CD4-positive, alpha-beta T cell treated with Interleukin-15 for 1 hour (primary cell): ENCODE data around the gene CTU2.

Experiments used
- DNase-seq: peaks from one replicate; pipeline ENCODE4 v3.0.0-alpha.2; 2020

The CTU2 gene

DNA sequence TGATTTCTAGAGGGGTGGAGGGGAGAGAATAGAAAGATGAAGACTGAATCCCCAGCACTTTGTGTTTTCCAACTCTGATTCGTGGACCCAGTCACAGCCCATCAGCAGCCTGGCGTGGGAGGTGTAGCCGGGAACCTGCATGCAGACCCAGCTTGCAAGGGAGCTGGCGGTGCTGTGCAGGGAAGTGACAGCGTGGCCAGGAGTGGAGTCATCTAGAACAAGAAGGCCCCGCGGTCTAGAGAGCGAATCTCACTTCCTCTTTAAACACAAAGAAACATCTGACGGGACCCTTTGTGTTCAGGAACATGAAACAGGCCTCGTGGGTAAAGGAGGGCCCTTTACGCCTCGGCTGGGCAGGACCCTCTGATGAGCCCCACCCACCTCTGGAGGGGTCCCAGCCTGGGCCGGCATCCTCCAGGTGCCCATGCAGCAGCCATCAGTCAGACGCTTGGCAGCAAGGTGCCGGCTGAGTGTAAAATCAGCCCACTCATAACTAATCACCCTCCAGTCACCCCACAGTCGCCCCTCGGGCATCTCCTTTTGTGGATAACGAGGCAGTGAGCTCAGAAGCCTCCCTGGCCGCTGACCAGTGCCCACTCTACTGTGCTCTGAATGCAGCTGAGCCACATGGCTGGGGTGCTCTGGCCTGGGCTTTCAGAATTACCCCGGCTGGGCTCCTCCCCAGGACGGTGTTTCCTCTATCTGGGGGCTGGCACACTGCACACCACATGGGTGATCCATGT, 24.4 kb upstream of the CTU2 start:
- peak; percentile 80 for DNase-seq

DNA sequence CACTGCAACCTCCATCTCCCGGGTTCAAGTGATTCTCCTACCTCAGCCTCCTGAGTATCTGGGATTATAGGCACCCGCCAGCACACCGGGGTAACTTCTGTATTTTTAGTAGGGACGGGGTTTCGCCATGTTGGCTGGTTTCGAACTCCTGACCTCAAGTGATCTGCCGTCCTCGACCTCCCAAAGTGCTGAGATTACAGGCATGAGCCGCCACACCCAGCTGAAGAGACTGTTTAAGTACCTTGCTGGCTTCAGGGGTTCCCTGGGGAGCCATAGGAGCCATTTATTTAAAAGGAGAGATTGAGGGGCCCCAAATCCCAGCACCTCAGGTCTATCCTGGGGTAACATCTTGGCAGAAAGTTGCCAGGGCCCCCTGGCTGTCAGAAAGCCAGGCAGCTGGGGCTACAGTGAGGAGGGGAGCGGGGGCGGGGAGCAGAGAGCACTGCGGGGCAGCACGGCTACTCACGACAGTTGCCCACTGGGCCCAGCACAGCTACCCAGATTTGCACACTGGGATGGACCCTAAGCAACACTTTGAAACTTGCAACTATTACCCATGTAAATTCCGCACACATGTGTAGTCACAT, 21.6 kb upstream of the CTU2 start:
- no peak for DNase-seq

DNA sequence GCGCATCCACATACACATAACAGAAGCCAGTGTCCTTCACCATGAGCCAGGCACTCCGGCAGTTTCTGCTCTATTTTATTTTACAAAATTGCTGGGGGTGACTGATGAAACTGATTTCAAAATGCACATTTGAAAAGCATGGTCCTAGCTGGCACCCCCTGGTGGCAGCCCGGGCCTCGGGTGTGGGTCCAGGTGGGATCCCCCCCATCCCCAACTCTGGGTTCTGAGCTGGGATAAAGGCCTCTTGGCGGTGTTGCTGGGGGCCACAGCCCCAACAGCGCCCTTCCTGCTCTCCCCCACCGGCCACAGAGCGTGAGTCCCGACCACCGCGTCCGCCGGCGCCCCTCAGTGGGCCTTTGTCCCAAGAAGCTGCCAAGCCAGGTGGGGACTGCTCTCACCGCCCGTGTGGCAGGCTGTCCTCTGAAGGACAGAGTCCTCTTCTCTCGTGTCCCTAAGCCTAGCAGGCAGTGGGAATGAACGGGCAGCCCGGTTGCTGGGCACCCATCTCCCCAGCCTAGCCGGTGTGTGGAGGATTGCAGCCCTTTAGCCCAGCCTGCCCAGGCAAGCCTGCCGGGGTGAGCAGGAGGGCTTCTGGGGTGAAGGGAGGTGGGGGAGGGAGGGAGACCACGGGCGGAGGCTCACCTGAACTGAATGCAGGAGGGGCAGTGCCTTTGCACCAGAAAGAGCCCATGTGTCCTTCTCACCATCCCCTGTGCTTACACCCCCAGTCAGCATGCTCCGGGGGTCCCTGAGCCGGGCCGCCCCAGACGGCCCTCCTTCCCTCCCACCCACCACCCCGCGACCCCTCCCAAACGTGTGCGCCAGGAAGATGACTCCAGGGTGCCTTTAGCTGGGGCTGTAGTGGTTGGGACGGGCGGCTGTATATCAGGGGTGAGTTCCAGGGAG, 20.9 kb upstream of the CTU2 start:
- peak; percentile 42 for DNase-seq

DNA sequence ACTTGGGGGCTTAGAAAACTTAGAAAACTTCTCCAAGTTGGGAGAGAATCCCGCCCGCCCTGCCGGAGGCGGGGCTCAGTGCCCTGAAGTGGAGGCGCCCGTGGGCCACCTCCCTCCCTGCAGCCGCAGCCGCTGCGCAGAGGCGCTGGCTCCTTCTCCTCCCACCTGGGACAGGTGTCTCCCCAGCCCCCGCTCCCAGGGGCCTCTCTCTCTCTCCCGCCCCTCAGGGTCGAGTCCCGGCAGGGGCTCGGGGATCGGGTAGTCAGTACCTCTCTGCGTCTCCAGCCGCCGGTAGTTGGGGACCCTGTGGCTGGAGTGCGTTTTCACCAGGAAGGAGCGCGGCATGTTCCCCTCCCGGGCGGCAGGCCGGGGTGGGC, 20.3 kb upstream of the CTU2 start:
- no peak for DNase-seq

DNA sequence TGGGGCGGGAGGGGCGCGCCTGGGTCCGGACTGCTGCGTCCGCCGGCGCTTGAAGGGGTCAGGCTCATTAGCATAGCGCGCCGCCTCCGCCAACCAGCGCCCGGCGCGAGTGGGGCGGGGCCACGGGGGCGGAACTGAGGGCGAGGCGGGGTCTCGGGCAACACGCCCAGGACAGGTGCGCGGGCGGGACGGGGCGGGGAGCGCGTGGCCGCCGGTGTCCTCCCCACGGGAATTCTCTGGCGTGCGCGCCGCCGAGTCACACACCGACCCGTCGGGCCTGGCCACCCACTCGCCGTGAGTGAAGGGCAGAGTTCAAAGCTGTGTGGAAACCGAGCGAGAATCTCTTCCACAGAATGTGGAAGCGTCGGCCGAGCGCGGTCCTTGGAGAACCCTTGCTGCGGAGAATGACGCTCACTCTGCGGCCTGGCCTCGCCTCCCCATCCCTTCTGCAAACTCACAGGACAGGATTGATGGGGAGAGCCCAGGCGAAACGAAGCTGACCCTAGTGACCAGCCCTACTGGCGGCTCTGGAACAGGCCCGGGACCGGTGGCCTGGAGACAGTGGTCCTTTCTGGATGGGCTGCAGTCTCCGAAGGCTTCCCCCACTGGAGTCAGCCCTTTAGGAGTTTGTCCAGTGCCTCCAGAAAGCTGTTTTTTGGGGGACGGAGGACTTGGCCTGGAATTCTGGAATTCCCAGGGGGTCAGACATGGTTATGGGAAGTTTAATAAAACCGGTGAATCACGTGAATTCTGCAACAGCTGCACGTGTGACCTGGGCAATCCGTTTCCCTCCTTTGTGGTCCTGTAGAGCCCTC, 19.7 kb upstream of the CTU2 start, which contains the start of gene SNAI3:
SNAI3 (minus strand) TSS at position 69 of the 815 bp plus-strand sequence. CDS start 101 bp downstream, outside the sequence.
- DNase-seq: peak; percentile 82

DNA sequence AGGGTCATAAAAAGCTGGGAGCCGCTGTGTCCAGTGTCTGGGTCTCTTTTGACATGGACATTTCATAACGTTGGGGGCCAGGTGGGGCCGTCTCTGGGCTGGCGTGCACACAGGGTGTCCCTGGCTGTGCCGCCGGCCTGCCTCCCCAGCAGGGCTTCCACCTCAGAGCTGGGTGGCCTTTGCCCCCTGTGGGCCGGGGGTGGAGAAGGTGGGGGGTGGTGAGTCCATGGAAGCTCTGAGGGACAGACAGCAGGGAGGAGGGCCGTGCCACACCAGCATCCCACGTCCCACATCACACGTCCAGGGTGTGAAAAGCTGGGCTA, 19.1 kb upstream of the CTU2 start:
- DNase-seq: no peak

DNA sequence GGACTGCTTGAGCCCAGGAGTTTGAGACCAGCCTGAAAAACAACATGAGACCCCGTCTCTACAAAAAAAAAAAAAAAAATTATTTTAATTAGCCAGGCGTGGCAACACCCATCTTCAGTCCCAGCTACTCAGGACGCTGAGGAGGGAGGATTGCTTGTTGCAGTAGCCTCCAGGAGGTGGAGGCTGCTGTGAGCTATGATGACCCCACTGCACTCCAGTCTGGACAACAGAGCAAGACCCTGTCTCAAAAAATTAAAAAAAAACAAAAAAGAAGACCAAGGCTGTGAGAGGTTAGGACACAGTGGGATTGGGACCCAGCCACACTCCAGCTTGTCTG, 18.7 kb upstream of the CTU2 start:
- DNase-seq: no peak

DNA sequence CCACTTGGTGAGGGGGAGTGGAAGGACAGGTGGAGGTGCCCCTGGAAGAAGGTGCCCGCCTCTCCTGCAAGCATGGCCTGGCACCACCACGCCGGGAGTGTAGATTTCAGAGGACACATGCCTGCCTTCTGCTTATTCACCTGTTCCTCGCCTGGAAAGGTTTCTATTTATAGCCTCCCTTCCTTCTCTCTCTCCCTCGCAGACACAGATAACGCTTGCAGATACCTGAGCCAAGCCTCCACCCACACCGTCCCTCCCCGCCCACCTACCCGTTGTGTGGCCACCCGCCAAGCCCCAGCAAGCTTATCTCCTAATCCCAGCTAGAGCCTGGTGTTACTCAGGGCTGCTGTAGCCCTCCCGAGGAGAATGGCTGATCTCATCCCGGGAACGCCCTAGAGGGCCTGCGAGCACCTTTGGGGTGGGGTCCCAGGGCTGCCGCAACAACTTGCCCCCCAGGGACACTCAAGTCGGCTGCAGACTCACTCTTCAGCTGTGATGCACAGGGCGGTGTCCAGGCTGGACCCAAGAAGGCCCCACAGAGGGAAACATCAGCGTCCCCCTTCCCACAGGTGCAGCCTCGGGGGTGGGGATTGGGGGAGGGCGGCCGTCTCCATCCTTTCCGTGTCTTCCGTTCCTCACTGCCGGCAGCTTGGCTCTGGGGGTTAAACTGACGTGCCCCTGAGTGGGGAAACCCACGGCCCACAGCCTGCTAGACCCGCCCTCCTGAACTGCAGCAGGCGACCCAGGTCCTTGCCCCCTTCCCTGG, 18.1 kb upstream of the CTU2 start:
- DNase-seq: no peak

DNA sequence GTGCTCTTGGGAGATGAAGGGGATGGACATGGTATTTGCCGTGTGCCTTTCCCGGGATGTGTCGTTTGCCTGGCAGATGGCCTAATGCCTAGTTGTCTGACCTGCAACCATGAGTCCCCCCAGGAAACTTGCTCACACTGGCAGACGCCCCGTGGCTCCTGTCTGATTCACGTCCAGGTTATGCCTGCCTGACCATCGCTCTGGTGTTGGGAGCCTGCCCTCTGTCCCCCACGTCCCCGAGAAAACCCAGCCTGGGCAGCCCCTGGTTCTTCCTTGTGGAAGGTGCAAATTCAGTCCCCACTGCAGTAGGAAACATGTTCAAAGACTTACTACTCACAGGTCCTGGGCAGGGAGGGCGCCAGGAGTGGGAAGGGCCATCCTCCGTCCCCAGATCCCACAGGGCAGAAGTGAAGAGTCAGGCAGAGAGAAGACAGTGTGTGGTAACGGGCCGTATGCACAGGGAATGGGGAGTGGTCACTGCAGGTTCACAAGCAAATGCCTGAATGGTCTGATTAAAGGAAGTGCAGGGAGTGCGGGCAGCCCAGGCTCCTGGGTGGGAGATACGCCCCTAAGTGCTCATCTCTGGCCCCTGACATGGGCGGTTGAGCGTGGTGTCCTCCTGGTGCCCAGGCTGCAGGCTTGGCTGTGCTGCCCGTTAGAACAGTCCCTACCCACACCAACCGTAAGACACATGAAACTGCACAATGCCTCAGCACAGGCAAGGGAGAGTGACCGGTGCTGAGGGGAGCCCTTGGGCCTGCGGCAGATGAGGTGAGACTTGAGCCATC, 15.8 kb upstream of the CTU2 start:
- no peak for DNase-seq

DNA sequence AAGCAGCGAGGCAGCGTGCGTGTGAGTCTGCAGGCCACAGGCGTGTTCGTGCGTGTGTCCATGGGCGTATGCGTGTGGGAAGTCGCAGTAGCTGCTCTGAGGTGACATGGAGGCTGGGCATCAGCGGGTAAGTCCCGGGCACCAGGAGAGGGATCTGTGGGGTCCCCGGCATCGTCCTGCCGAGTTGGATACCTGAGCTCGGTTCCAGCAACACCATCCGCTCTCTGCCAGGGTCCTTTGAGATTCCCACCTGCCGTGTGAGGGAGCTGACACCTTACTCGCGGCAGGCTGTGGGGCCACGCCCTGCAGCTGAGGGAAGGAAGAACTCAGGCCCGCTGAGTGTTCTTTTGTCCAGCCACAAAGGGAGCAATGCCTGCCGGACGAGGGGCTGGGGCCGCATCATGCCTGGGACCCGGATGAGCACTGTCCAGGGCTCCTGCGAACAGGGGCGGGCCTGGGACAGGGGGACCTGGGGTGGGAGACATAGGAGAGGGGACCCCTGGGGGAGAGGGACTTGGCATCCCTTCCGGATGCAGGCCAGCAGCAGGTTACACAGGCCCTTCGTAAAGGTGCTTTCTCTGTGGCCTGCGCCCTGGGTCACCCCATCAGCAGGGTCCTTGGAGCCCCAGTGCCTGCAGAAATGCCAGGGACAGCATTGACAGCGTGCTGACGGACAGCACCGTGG, 15.0 kb upstream of the CTU2 start:
- no peak for DNase-seq

DNA sequence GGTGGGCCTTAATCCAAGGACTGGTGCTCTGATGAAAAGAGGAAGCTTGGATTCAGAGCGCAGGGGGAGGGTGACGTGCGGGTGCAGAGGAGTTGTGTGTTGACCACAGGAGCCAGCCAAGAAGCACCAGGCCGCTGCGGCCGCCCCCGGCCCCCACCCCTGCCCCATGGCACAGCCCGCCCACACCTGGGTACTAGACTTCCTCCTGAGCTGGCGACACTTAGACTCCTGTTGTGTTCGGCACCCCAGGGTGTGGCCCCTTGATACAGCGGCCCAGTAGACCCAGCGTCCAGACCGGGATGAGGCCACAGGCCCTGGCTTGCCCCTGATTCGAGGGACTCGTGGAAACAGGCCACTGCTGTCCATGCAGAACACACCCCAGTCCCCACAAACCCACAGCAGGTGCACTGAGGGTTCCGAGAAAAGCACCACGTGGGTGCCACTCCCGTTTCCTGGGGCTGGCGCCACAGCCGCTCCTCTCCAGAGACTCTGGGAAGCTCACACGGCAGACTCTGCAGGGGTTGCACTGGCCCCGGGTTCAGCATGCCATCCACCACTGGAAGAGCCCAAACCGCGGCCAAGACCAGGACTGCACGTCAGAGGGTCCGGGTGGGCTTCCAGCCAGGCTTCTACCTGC, 14.3 kb upstream of the CTU2 start:
- DNase-seq: peak; percentile 69

DNA sequence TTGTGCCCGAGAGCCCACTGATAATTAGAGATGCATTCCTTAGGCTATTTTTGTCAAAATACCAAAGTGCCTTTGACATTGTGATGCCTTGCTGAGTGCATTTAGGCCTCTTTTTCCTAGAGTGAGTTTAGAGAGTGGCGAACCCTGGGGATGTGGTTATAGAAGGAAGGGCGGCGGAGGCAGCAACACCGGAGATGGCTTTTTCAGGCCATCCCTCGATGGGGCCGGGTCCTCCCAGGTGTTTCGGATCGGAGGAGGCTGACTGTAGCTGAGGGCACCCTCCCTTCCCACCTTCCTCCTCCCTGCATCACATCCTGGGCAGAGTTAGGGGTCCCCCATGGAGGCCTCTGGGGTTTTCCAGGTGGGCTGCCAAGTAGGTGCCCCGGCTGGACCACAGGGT, 13.4 kb upstream of the CTU2 start:
- no peak for DNase-seq

DNA sequence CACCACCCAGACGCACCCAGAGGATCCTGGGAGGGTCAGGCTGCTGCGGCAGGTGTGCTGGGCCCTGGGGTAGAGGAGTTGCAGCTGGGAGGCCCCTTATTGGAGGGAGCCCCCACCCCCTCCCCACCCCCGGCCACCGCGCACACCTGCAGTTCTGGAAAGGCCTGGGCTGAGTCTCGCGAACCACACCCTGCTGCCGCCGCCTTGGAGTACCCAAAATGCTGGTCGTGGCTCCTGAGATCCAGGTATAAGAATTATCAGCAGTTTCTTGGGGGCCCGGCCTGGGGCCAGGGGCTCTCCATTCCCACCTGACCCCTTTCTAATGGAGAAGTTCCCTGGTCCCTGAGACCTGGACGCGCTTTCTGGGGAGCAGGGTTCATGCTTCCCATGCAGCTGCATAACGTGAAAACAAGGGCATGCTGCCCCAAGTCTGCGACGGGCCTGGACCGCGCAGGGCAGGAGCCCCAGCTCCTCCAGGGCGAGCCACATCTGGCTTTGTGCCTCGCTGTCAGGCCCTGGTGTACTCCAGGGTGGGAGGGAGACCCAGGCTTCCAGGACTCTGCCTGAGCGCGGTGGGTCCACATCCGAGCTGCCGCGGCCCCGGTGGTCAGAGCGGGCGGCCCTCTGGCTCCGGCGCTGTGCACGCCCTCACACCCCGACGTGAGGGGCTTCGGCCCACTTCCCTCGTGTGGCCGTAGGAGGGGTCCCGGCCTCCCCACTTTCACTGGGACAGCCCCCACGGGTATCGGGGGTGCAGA, 12.7 kb upstream of the CTU2 start:
- DNase-seq: no peak

DNA sequence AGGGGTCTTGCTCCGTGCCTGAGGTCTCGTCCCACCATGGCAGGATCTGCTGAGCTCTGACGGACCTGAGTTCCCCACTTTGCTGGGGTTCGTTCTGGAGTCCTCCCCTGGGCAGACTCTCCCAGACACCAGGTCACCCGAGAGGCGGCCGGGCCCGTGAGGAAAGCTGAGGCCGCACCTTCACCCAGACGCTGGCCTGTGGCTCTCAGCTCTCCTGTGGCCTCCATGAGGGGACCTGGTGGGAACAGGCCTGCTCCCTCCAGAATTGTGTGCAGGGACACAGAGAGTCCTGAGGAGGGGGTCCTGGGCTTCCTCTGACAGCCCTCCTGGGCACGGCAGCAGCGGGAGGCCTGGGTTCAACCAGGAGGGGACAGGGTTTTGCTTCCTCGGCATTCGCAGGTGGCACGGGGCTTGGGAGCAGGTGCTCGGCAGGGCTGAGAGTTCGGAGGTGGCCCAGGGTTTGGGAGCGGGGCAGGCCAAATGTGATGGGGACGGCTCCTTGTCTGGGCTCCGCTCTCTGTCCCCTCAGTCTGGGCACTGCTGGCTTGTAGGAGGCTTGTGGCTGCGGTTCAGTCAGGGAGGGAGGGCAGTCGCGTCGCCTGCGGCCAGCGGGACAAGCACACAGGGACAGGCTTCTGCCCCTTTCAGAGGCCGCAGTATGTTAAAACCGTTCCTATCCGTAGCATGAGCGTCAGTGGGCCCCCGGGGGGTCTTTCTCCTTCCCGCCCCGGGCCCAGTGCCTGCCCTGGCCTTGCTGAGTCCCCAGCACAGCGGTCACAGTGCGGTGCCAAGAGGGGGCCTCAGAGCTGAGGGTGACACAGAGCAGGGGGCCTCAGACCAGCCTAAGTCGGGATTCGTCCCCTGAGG, 11.8 kb upstream of the CTU2 start:
- no peak for DNase-seq

DNA sequence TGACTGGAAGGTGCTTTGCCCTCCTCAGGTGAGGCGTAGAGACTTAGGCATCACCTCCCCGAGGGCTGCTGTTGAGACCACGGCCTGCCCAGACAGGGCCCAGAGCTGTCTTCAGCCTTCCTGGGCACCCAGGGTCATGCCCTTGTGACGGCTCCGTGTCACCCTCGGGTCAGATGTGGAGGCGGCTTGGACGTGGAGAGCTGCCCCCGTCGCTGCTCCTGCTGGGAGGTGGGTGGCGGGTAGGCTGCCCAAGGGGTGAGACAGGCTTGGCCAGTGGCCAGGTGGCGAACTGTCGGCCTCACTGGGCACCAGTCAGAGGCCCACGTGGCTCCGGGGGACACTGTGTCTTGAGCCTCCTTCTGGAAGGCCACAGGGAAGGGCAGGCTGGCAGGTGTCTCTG, 11.1 kb upstream of the CTU2 start:
- no peak for DNase-seq

DNA sequence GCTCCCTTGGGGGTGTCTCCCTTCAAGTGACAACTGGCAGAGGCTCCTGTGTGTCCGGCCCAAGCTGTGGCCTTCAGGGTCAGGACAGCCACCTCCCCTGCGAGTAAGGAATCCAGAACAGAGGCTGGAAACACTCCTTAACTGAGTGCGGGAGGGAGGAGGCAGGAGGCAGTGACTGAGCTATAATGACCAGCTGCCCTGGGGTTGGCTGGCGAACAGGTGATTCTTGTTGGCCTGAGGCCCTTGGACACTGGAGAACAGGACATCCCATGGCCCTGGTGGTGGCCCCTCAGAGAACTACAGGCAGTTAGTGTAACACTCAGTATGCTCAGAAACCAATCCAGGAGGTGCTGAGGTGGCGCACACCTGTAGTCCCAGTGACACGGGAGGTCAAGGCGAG, 10.6 kb upstream of the CTU2 start:
- DNase-seq: no peak

DNA sequence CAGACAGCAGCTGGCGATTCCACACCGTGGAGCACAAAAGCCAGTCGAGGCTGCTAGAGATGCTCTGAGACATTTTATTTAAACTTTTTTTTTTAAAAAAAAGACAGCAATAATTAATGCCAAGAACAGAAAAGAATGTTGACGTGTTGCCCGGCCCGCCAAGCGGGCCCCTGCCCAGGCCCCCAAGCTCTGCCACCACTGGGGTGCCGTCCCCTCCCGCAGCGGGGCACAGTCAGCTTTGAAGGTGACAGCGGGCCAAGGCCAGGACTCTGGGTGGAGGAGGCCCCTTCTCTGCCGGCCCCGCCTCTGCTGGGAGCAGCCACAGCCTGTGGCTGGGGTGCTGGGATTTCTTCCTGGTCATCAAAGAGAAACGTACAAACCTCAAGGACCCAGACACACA, 9.9 kb upstream of the CTU2 start:
- no peak for DNase-seq

DNA sequence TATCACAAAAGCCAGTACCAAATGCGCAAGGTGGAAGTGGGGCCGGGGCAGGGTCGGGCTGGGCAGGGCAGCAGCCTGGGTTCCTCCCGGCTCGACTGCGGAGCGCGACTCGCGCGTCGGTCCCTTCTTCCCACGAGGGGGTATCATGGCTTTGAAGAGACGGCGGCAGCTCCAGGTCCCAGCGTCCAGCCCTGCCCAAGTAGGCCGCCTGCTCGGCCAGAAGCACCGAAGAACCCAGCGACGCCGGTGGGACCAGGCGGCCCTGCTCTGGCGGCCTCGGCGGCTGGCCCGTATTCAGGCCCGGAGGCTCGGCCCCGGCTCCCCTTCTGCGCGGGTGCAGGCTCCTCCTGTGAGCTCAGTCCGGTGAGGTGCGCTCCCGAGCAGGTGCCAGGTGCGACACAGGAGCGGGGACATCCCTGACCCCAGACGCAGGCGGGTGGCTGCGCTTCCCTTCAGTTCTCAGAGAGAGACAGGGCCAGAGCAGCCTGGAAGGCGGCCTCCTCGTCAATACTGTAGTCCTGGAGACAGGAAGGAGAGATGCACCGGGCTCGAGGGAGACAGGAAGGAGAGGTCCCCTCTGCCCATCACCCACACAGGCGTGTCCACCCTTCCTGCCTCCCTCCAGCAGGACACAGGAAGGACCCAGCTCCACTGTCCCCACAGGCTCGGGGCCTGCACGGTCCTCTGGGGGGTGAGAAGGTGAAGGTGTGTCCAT, 9.0 kb upstream of the CTU2 start:
- DNase-seq: no peak
